GM19240 (cell line): ENCODE data around the gene GNS.
"Not testable (repeated sequence)": the region's sequence is repeated elsewhere in the genome, so short reads cannot be mapped to it uniquely, and the experiment has no call there.

ENCODE experiments used
- DNase-seq: peaks from one replicate; pipeline ENCODE4 v3.0.0; 2011; ENCODE audit warnings: low spot score; ENCODE audit not compliant: insufficient read length

GNS gene

GRCh38 chr12:64699504-64700115, 59.6 kb downstream of the GNS start:
- no peak for DNase-seq

GRCh38 chr12:64696080-64696741, 63.0 kb downstream of the GNS start:
- no peak for DNase-seq

GRCh38 chr12:64695550-64695949, 63.7 kb downstream of the GNS start:
- DNase-seq, result no peak

GRCh38 chr12:64694130-64695040, 64.8 kb downstream of the GNS start:
- DNase-seq, result no peak

GRCh38 chr12:64691795-64692583, 67.2 kb downstream of the GNS start:
- DNase-seq, result no peak

GRCh38 chr12:64691227-64691794, 67.9 kb downstream of the GNS start:
- DNase-seq, result no peak

- not testable (repeated sequence) for DNase-seq
Observed at GRCh38 chr12:64690236-64690635, 69.0 kb downstream of the GNS start.

- no peak for DNase-seq
Observed at GRCh38 chr12:64688715-64689114, 70.5 kb downstream of the GNS start.

GRCh38 chr12:64688219-64688618, 71.0 kb downstream of the GNS start:
- no peak for DNase-seq

- DNase-seq, result no peak
Observed at GRCh38 chr12:64687816-64688215, 71.4 kb downstream of the GNS start.

- DNase-seq, result no peak
Observed at GRCh38 chr12:64685605-64686004, 73.6 kb downstream of the GNS start.

- no peak for DNase-seq
Observed at GRCh38 chr12:64685050-64685449, 74.2 kb downstream of the GNS start.

GRCh38 chr12:64683816-64684543, 75.2 kb downstream of the GNS start:
- no peak for DNase-seq

GRCh38 chr12:64682572-64683277, 76.5 kb downstream of the GNS start:
- DNase-seq, result no peak

GRCh38 chr12:64681200-64682052, 77.8 kb downstream of the GNS start:
- no peak for DNase-seq

GRCh38 chr12:64680235-64680634, 79.0 kb downstream of the GNS start:
- no peak for DNase-seq

- DNase-seq, result no peak
Observed at GRCh38 chr12:64679487-64680001, 79.7 kb downstream of the GNS start.

GRCh38 chr12:64678835-64679234, 80.4 kb downstream of the GNS start:
- DNase-seq, result no peak

GRCh38 chr12:64678248-64678647, 81.0 kb downstream of the GNS start:
- no peak for DNase-seq
